ENCODE measurements around the gene TLCD5.

DNA sequence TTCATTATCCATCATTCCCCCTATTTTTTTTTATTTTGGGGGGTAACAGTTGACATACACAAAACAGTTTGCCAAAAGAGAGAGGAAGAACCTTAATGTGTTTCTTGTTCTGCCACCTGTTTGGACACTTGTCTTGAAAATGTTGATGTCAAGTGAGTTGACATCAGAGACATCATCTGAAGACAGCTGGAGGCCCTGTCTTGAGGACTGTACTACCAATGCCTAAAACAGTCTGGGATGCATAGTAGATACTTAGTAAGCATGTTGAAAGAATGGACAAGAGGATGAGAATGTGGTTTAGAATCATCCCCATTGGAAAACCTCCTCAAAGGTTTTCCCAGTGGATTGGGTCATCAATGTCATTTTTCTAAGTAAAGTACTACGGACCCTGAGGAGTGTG, 8.7 kb downstream of the TLCD5 start:
- TF ChIP-seq CTCF (conservative IDR thresholded peaks at IDR 0.05 in 1 of 2, IDR thresholded peaks at IDR 0.05 in 1 of 2; ENCODE audit: low read depth in 1 of 2, low read length in 2 of 2) (no peak), EZH2 (IDR thresholded peaks at IDR 0.05; ENCODE audit: low read length, missing control alignments) (no peak)
